GM12872 (cell line): ENCODE results near the gene SAE1.

Source experiments
- TF ChIP-seq, protein P1 (sequence below): IDR thresholded peaks from 3 replicates; pipeline ENCODE4 v1.5.1; 2011; ENCODE audit warnings: low read depth, mild to moderate bottlenecking, low read length, moderate library complexity; ENCODE audit not compliant: insufficient read depth

The SAE1 gene

DNA sequence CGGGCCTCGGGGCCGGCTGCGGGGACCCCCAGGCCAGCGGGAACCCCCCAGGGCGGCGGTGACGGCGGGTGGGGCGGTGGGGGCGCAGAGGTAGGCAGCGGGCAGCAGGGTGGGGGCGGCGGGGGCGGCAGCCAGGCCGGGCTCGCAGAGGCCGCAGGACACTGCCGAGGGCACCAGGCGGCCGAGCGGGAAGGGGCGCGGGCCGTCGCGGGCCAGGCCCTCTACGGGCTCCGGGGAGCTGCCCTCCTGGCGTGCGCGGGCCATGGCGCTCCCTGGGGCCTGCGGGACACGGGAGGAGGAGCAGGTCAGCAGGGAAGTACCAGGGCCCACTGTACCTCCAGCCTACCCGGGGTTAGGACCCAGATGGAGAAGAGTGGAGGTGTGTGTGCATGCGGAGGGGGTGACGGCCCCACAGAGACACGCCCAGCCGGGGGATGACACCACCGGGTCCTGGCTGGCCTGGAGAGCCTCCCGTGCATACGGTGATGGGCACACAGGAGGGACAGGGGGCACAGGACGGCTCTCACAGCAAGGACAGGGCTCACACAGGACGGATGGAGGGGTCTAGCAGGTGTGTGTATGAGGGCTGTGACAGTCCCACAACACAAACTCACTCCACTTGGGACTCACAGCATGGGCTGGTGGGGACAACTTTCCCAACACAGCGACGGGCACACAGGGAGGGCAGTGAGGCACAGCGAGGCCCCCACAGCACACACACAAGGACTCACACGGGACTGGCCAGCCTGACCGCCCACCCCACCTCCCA, 97.7 kb downstream of the SAE1 start:
- TF ChIP-seq, protein P1, sequence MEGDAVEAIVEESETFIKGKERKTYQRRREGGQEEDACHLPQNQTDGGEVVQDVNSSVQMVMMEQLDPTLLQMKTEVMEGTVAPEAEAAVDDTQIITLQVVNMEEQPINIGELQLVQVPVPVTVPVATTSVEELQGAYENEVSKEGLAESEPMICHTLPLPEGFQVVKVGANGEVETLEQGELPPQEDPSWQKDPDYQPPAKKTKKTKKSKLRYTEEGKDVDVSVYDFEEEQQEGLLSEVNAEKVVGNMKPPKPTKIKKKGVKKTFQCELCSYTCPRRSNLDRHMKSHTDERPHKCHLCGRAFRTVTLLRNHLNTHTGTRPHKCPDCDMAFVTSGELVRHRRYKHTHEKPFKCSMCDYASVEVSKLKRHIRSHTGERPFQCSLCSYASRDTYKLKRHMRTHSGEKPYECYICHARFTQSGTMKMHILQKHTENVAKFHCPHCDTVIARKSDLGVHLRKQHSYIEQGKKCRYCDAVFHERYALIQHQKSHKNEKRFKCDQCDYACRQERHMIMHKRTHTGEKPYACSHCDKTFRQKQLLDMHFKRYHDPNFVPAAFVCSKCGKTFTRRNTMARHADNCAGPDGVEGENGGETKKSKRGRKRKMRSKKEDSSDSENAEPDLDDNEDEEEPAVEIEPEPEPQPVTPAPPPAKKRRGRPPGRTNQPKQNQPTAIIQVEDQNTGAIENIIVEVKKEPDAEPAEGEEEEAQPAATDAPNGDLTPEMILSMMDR = no peak

DNA sequence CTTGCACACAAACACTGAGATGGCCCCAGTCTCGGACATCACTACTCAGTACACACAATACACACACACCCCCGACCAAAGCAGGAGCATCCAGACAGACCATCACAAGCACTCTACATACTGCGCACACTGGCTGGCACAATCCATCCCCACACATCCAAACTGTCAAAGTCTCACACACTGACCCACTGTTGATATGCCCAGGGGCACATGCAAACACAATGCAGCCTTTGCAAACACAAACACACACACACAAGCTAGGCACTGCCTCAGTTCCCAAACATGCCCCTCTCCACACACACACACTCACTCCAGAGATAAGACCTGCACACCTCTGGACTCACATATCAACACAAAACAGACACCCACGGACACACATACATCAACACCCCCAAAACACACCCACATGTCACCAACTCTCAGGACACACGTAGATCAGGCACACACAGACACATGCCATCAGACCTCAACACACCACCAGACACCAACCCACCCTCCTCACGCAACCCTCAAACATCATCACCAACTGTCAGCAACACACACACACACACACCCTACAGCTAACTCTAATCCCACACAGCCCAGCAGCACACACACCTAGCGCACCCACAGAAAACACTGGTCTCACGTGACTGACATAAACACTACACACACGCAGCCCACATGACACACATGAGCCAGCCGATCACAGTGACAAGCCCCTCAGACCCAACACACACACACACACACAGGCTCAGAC, 98.5 kb downstream of the SAE1 start:
- TF ChIP-seq, protein P1 = no peak

DNA sequence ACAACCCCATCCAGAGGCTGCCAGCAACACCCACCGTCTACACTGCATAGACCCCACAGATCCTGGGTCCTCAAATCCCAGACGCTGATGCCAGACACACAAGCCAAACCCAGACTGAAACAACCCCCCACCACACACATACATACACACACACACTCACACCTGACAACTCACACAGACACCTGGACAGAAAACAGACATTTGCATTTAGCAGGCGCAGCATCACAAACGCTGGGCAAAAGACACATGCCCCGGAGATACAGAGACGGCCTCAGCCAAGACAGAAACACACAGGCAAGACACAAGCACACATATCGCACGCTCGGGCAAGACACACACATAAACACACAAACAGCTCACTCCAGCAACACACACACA, 99.0 kb downstream of the SAE1 start:
- TF ChIP-seq, protein P1 = no peak

DNA sequence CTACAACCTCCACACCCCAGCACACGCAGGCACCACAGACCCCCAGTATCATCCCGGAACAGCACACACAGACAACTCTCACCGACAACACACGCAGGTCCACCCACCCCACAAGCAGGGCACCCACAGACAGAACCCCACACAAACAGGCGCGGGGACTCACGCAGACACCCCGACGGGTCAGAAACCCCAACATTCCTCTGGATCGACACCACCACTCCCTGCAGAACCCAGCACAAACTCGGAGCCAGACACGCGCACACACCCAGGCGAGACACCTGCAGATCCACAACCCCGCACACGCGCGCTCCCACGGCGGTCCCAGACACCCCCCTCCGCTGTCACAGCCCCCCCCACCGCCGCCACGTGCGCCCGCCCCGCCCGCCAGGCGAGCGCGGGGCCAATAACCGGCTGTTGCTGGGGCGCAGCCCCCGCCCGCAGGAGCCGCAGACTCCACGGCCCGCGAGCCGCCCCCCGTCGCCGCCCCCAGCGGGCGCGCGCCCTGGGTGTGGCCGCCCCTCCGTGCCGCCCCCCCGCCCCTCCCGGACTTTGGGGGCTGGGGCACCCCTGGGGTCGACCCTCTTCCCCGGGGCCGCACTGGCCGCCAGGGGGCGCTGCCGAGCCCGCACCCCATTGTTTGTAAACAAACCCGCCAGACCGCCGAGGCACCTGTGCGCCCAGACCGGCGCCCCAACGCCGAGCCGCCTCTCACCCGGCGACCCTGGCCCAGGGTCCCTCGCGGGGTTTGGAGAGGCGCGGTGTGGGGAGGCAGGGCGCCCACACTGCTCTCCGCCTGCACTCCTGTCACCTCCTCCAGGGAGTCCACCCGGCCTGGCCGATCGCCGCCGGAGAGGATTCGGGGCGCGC, 99.7 kb downstream of the SAE1 start:
- TF ChIP-seq, protein P1 = peak; percentile 70

DNA sequence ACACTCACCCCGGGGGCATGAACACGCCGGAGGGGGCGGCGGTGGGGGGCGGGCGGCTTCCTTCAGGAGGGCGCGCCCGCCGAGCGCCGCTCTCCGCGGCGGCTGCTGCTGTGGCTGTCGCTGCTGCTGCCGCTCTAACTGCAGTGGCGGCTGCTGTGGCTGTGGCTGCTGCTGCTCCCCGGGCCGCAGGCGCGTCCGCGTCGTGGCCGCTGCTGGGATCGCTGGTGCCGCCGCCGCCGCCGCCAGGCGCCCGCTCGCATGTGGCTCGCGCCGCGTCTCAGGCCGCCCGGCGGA, 100.2 kb downstream of the SAE1 start, which contains the start of gene BBC3:
TSS of gene BBC3 (minus strand) at position 279 of the 294 bp plus-strand sequence. CDS start 2,768 bp downstream, outside the sequence.
- TF ChIP-seq, protein P1 = no peak

DNA sequence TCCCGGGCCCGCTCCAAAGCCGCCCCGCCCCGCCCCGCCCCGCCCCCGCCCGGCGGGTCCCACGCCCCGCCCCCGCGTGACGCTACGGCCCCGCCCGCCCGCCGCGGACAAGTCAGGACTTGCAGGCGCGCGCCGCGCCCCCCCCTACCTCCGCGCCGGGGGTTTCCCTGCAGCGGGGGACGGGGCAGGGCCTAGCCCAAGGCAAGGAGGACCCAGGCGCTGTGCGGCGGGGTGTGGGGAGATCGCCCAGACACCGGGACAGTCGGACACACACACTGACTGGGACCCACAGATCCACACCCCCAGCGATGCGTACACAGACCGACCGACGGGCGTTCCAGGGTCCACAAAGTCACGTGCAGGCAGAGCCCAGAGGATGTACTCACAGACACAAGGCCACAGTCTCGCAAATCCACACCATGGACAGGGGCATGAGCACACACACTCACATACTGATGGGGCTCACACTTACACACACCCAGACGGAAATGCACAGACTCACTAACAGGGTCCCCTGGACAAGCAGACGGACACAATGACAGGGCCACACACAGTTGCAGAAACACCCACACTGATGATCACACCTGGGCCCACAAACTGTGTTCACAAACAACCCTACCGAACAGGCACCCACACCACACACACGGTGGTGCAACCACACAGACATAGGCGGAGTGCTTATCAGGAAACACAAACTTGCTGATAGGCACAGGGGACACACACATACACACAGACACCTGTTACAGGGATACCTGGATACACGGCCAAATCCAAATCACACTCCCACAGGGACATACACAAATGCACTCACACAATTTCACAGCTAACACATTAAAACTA, 100.8 kb downstream of the SAE1 start:
- TF ChIP-seq, protein P1 = no peak
